VCaP (cell line): ENCODE data around the gene INPP5J.

Experiments
- H3K27ac ChIP-seq: fragments of 450-650 bp; 2 replicates; pipeline ENCODE4 v1.5.1; 2017
- TF ChIP-seq, protein P1 (sequence below): fragments of 450-650 bp; conservative IDR thresholded peaks from 2 replicates; pipeline ENCODE4 v1.5.1; 2017; ENCODE audit warnings: mild to moderate bottlenecking, moderate library complexity

Gene INPP5J

DNA sequence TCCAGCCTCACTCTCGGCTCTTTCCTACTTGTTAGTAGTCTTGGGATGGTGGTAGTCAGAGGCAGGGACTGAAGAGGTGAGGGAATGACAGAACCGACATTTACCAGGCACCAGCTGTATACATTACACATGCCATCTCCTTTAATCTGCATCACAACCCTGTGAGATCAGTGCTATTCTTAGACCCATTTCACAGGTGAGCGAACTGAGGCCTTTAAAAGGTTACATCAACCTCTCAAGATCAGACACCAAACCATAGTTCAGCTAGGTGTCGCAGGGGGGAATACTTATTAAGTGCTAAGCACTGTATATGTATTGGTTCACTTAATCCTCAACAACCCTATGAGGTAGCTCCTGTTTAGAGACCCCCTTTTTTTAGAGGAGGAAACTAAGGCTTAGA is 11.9 kb downstream of the INPP5J start:
- TF ChIP-seq, protein P1, sequence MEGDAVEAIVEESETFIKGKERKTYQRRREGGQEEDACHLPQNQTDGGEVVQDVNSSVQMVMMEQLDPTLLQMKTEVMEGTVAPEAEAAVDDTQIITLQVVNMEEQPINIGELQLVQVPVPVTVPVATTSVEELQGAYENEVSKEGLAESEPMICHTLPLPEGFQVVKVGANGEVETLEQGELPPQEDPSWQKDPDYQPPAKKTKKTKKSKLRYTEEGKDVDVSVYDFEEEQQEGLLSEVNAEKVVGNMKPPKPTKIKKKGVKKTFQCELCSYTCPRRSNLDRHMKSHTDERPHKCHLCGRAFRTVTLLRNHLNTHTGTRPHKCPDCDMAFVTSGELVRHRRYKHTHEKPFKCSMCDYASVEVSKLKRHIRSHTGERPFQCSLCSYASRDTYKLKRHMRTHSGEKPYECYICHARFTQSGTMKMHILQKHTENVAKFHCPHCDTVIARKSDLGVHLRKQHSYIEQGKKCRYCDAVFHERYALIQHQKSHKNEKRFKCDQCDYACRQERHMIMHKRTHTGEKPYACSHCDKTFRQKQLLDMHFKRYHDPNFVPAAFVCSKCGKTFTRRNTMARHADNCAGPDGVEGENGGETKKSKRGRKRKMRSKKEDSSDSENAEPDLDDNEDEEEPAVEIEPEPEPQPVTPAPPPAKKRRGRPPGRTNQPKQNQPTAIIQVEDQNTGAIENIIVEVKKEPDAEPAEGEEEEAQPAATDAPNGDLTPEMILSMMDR = no peak

DNA sequence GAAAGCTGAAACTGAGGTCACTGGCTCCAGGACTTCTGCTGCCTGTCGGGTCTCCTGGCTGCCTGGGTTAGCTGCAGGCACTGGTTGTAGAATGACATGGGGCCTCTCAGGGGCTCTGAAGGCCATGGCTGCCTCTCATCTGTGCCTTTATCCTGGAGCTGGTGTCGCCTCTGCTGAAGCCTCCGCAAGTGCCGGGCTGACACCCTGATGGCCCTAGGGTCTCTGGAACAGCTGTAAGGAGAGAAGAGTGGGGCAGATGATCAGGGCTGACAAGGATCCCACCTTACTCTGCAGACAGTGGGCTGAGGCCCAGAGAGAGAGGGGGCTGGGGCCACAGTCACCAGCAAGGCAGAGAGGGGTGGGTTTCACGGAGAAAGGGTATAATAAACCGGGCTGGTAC is 12.9 kb downstream of the INPP5J start:
- H3K27ac ChIP-seq = no peak overlapping the region
- TF ChIP-seq, protein P1 = no peak

More for the DNA sequence above, 11.9 kb downstream of the INPP5J start:
- no peak overlapping the region for H3K27ac ChIP-seq

DNA sequence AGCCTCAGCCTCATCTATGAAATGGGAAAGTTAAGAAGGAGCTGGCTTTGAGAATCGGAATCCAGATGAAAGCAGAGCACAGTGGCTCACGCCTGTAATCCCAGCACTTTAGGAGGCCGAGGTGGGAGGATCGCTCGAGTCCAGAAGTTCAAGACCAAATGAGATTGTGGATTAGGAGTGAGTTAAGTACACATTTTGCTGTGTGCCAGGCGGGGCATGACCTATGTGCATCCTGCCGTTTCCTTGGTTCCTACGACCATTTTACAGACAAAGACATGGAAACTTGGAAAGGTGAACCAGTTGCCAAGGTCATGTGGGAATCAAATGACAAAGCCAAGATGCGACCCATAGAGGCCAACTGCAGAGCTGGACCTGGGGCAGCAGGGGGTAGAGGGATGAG is 13.4 kb downstream of the INPP5J start:
- H3K27ac ChIP-seq = no peak overlapping the region
- TF ChIP-seq, protein P1 = no peak

DNA sequence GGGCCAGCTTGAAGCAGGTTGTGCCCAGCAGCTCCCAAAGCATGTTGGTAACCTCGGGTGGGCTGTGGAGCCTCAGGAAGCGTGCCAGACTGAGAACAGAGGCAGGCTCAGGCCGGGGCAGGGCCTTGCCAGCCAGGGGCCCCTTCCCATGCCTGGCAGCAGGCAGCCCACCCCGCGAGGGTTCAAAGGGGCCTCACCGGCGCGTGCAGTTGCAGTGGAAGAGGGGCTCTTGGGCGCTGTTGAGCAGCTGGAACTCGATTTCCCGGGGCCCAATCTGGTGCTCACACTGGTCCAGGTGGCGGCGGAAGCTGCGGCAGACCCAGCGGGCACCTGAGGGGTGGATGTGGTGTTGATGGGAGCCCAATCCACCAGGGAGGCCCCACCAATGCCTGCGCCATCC is 13.9 kb downstream of the INPP5J start:
- H3K27ac ChIP-seq = no peak overlapping the region
- TF ChIP-seq, protein P1 = no peak

DNA sequence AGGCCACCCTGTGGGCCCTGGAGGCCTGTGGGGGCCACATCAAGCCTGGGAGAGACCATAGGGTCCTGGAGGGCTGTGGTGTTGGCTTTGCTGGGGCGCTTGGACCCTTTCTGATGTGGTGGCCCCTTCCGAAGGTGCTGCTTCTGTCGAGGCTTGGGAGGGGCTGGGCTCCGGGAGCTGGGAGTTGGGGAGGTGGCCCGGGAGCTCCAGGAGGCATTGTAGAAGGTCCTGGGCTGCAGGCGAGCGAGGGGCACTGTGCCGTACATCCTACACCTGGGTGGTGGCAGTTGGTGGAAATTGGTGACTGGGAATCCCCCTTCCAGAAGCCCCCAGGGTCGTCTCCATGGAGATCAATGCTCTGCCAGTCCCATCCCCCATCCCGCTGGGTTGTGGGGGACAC is 15.0 kb downstream of the INPP5J start:
- TF ChIP-seq, protein P1 = no peak
- no peak overlapping the region for H3K27ac ChIP-seq

DNA sequence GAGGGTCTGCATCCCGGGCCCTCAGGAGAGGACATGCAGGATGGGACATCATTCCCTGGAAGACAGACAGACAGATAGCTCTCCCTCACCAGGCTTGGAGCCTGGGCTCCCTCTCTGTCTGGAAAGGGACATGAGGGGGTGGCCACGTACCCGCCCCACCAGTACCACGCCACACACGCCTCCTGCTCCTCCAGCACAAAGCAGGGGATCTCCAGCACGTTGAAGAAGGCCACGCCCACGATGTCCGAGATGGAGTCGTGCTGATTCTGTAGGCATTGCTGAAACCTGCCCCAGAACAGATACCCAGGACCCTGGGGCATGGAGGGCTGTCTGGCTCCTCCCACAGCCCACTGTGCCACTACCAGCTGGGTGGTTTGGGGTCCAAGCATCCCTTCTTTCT is 15.4 kb downstream of the INPP5J start:
- TF ChIP-seq, protein P1 = no peak
- no peak overlapping the region for H3K27ac ChIP-seq

DNA sequence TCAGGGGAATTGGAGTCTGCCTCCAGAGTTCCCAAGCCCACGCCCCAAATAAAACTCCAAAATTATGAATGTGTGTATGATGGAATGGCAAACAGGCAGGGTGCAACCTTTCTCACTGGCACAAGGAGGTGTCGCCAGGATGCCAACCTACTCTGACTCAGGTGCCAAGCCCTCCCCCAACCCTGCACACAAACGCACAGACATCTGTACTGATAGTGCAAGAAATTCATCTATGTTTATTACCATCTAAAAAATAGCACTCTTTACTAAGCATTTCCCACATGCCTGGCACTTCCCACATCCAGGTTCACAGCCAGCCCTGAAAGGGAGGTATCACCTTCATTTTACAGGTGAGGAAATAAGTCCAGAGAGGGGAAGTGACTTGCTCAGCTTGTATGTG is 16.3 kb downstream of the INPP5J start:
- no peak overlapping the region for H3K27ac ChIP-seq

More for the DNA sequence above, 16.3 kb downstream of the INPP5J start:
- TF ChIP-seq, protein P1 = no peak
